ENCODE measurements around the gene TAS1R1.

- TF ChIP-seq, protein P1, sequence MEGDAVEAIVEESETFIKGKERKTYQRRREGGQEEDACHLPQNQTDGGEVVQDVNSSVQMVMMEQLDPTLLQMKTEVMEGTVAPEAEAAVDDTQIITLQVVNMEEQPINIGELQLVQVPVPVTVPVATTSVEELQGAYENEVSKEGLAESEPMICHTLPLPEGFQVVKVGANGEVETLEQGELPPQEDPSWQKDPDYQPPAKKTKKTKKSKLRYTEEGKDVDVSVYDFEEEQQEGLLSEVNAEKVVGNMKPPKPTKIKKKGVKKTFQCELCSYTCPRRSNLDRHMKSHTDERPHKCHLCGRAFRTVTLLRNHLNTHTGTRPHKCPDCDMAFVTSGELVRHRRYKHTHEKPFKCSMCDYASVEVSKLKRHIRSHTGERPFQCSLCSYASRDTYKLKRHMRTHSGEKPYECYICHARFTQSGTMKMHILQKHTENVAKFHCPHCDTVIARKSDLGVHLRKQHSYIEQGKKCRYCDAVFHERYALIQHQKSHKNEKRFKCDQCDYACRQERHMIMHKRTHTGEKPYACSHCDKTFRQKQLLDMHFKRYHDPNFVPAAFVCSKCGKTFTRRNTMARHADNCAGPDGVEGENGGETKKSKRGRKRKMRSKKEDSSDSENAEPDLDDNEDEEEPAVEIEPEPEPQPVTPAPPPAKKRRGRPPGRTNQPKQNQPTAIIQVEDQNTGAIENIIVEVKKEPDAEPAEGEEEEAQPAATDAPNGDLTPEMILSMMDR (IDR thresholded peaks at IDR 0.05; ENCODE audit: insufficient read depth, low read length, poor library complexity, severe bottlenecking): no peak
- no peak for TF ChIP-seq EZH2phosphoT487 (conservative IDR thresholded peaks at IDR 0.05; ENCODE audit: low read length)
Measured at GRCh38 chr1:6603238-6603914, 48.3 kb downstream of the TAS1R1 start.
